ENCODE measurements around the gene ADAMTS16.

Gene ADAMTS16

GRCh38 chr5:5341531-5342292 is 201.6 kb downstream of the ADAMTS16 start:
- no peak for DNase-seq (ENCODE audit: low spot score)

- DNase-seq (ENCODE audit: low spot score): no peak
Measured at GRCh38 chr5:5342784-5343183, 202.7 kb downstream of the ADAMTS16 start.

DNA sequence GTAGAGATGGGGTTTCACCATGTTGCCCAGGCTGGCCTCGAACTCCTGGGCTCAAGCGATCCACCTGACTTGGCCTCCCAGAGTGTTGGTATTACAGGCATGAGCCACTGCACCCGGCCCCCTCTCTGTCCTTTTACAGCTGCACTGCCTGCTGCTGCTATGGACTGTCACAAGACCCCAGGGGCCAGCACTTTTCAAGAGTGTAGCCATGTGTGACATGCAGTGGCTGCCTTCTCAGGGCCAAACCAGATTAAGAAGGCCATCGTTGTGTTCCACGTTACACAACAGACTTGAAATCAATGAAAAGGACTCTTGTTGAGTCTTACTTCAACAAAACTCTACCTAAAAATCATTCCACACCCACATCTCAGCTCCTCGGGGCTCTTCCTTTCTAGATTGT is 203.4 kb downstream of the ADAMTS16 start:
- peak; percentile 75 for DNase-seq (ENCODE audit: low spot score)

DNA sequence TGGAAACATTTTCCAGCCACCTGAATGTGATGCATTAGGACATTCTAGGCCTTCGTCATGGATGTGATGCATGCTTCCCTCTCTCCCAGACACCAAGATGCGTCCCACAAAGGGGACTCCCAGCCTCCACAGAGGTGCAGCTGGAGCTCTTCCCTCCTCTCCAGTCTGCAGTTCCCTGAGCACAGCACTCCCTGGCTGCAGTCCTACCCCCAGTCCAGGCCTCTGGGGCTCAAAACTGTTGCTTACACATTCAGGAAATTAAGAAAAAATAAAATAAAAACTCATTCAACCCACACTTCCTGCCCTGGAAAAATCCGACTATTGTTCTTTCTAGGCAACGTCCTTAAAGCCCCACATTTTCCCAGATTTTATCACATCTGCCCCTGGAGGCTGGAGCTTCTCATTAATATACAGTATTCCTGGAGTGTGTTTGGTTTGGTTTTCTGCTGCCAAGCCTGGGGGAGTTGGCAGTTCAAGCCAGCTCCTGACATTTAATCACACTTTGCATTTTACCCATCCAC is 204.0 kb downstream of the ADAMTS16 start:
- peak; percentile 58 for DNase-seq (ENCODE audit: low spot score)

DNA sequence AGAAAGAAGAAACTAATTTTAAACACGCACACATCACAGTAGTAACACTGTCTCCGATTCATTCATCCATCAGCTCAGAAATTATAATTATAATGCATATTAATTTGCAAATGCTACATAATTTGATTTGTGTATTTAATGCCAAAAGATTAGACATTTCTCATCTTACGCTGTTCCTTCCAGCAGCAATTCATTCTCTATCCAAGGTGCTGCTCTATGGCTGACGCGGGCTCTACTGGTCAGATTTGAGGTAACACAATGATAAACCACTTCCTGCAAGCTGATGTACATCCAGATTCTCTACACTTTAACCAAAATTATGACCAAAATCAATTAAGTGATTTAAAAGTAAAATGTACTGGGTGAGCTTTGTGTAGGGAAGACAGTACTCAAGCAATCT is 204.5 kb downstream of the ADAMTS16 start:
- no peak for DNase-seq (ENCODE audit: low spot score)

- DNase-seq (ENCODE audit: low spot score): no peak
Measured at GRCh38 chr5:5347442-5347841, 207.3 kb downstream of the ADAMTS16 start.

- no peak for DNase-seq (ENCODE audit: low spot score)
Measured at GRCh38 chr5:5348135-5348534, 208.0 kb downstream of the ADAMTS16 start.

GRCh38 chr5:5348576-5348975 is 208.4 kb downstream of the ADAMTS16 start:
- DNase-seq (ENCODE audit: low spot score): no peak

DNA sequence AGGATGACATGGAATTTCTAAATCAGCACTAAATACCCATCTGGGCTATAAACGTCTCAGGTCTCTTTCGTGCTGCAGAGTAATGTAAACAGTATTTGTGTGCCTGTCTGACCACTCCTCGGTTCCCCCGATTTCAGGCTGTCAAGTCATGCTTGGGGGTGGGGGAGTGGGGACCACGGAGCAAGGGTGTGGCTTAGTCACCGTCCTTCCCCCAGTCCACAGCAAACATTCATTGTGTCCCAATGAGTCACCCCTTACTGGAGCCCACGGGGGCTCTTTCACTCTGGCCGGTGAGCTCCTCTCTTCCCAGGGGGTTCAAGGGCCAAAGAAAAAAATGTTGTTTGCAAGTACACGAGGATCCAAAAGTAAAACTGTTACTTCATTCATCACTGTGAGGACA is 210.0 kb downstream of the ADAMTS16 start:
- no peak for DNase-seq (ENCODE audit: low spot score)

DNA sequence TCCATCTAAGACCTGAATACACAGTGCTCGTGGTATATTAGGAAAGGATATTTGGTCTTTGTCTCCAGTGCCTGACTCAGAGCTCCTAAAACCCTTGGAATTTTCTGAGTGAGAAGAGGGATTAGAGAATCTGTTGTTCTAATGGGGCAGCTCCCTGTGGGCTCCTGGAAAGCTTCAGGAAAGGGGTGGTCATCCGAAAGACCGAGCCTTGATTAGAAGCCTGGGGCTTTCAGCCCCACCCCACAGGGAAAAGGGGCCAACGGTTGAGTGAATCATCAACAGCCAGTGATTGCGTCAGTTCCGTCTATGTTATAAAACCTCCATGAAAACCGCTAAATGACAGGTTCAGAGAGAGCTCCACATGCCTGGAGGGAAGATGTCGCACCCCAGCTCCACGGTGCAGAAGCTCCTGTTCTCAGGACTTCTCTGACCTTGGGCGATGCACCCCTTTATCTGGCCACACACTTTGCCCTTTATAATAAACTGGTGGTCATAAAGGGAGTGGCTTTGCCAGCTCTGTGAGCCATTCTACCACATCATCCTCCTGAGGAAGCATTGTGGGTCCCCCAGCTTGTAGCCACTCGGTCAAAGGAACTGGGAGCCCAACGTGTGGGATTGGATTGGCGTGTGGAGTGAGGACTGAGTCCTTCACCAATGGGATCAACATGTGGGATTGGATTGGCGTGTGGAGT is 211.3 kb downstream of the ADAMTS16 start:
- DNase-seq (ENCODE audit: low spot score): no peak

DNA sequence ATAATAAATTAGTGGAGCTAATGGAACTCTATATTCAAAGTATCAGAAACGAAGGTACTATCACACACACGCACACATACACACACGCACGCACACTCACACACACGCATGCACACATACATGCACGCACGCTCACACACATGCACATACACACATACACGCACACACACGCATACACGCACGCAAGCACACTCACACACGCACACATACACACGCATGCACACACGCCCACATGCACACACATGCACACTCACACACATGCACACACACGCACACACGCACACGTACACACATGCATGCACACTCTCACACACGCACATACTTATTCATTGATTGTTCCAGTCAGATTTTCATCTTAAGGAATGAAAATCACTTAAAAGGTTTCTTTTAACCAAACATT is 212.5 kb downstream of the ADAMTS16 start:
- DNase-seq (ENCODE audit: low spot score): no peak

DNA sequence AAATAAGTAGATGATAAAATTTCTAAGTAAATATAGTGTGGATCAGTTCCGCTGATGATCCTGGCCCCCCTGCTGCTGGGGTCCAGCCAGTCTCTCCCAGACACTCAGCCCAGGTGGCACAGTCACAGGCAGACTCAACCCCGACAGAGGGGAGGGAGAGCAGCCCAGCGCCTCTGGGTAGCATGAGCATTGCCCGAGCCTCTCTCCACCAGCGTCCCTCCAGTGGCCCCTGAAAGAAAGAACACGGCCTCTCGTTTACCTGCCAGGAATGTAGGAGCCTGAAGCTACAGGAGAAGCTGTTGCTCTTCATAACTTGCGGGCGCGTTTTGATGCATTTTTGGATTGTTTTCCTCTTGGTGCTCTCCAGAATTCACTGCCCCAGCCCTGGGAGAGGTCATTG is 213.6 kb downstream of the ADAMTS16 start:
- no peak for DNase-seq (ENCODE audit: low spot score)

DNA sequence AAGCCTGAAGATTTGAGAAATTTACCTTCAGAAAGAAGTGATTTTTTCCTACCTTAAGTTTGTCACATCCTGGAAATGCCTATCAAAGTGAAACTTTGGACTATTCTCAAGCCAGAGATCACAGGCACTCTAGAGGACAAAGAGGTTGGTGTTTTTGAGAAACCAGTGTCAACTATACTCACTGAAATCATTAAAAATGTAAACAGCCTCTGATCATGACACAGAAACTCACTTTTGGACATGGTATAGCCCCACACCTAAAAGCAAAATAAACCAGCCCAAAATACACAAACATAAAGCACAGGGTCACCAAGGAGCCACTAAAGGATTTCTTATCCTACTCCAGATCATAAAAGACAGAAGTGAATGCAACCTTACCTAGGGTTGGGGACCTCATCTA is 216.6 kb downstream of the ADAMTS16 start:
- no peak for DNase-seq (ENCODE audit: low spot score)

DNA sequence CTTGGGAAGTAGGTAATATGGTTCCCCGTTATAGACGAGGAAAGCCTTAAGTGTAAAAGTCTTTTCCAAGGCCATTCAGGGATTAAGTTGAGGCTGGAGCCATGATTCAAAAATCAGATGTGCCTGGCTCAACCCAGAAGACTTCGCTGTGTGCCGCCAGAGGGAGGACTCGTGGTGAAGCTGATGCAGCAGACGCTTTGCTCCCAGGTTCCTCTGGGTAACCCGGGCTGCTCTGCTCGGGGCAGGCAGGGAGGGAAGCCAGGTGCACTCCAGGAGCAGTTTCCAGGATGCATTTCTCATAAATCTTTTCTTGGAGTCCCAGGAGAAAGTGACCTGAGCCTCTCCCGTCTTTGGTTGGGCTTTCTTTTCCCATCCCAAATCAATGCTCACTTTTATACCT is 219.5 kb downstream of the ADAMTS16 start:
- peak; percentile 64 for DNase-seq (ENCODE audit: low spot score)

DNA sequence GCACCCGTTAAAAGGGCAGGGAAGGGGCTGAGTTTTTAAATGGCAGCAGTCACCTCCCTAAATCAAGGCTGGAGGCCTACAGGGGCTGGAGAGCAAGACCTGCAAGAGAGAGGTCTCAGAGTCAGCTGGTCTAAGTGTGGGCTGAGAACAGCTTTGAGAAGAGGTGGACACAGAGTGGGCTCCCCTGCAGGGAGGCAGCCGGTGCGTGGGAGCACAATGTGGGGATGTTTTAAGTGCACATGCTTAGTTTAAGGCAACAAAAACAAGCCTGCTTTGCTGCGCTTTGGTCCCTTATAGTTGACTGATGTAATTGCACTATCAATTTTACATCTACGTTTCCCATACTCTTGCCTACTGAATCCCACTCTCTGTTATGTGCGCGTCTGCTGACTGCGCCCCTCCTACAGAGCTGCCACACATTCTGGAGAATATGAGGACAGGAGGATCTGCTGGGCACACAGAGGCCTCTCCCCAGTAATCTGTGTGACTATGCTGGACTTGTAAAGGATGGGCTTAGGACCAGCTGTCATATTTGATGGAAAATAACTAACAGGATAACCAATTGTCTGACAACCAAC is 220.3 kb downstream of the ADAMTS16 start:
- peak; percentile 53 for DNase-seq (ENCODE audit: low spot score)

GRCh38 chr5:5360941-5361520 is 220.9 kb downstream of the ADAMTS16 start:
- peak; percentile 95 for DNase-seq (ENCODE audit: low spot score)

DNA sequence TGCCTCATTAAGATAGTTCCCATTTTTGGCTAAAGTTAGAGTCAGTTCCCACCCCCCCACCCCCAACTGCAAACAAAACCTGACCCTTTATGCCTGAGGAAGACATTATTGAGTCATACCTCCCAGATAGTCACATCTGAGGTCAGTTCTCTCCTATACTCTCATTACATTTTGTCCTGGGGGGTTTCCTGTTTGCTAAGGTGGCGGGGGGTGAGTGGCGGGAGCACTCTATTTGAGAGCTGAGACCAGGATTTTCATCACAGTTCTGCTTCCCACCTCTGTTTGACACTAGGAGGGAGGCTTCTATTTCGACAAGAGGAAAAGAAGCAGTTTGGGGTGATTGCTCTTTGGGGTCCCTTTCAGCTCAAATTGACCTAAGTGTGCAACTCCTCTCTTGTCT is 222.9 kb downstream of the ADAMTS16 start:
- no peak for DNase-seq (ENCODE audit: low spot score)

- DNase-seq (ENCODE audit: low spot score): no peak
Measured at GRCh38 chr5:5364932-5365331, 224.8 kb downstream of the ADAMTS16 start.

DNA sequence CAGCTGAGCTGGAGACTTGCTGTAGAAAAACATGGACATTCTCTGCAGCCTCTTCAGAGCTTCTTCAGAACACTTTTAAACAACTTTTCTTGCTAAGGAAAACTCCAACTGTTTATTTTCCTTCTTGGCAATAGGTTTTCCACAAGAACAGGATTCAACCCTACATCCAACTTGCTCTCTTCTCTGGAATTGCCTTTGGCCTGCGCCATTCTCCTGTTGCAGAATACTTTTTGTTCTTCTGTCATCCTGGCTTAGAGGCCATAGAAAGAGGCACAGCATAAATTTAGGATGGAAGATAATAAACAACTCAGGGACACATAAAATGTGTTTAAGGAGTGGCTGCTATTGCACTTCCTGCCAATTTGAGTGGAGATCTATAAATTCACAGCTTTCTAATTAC is 227.6 kb downstream of the ADAMTS16 start:
- no peak for DNase-seq (ENCODE audit: low spot score)

DNA sequence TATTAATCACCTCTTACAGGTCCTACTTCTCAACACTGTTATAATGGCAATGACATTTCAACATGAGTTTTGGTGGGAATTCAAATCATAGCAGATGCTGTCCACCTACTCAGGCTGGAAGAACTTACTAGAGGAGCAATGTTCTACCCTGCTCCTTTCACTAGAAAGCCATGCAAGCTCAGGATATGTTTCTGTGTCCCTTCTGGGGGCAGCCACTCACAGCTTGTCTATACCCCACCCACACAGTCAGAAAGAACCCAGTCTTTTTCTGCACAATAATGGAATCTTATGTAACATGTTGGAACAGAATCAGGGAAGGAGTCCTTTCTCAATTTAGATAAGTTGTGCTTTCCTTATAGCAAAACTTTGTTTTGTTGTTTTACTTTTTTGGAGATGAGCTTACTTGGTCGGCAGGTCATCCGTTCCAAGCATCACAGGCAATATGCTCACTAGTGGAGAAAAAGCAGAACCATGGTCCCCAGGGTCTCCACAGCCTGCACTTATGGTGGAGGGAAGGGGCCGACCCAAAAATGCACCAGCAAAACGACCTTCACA is 229.0 kb downstream of the ADAMTS16 start:
- DNase-seq (ENCODE audit: low spot score): no peak
